Osteoblast (primary cell): ENCODE results near the gene NEK10. TPM values are rescaled to one million over a fixed set of nuclear protein-coding genes. Genes with fewer than 3 reads are reported as not detected.
"Not testable (repeated sequence)": the region's sequence is repeated elsewhere in the genome, so short reads cannot be mapped to it uniquely, and the experiment has no call there.

Source experiments
- DNase-seq: peaks from one replicate; pipeline ENCODE4 v3.0.0; 2011; ENCODE audit warnings: low spot score, mixed read lengths; ENCODE audit not compliant: insufficient read length; ENCODE audit errors: missing footprints
- H2AFZ ChIP-seq: 2 replicates; pipeline ENCODE4 v1.6.0; 2011; ENCODE audit warnings: mild to moderate bottlenecking, low read length
- H3K27ac ChIP-seq: 2 replicates; pipeline ENCODE4 v1.5.1; 2011; ENCODE audit warnings: mild to moderate bottlenecking, low read depth, low read length, moderate library complexity
- H3K27me3 ChIP-seq: 2 replicates; pipeline ENCODE4 v1.6.0; 2012; ENCODE audit warnings: mild to moderate bottlenecking, control low read depth, inconsistent platforms, low read length, moderate library complexity; ENCODE audit not compliant: insufficient read depth
- H3K36me3 ChIP-seq: 2 replicates; pipeline ENCODE4 v1.5.1; 2011; ENCODE audit warnings: mild to moderate bottlenecking, low read length, control low read depth, moderate library complexity; ENCODE audit not compliant: insufficient read depth
- H3K4me1 ChIP-seq: 2 replicates; pipeline ENCODE4 v1.5.1; 2011; ENCODE audit warnings: mild to moderate bottlenecking, low read length, control low read depth, moderate library complexity; ENCODE audit not compliant: insufficient read depth
- H3K4me2 ChIP-seq: 2 replicates; pipeline ENCODE4 v1.6.0; 2011; ENCODE audit warnings: mild to moderate bottlenecking, low read length; ENCODE audit not compliant: insufficient read depth
- H3K4me3 ChIP-seq: fragments of 200-600 bp; sonication (generic); 3 replicates; pipeline ENCODE4 v1.5.1; 2012; ENCODE audit warnings: mild to moderate bottlenecking, low read length, inconsistent platforms; ENCODE audit not compliant: insufficient read depth
- H3K79me2 ChIP-seq: 2 replicates; pipeline ENCODE4 v1.6.0; 2012; ENCODE audit warnings: mild to moderate bottlenecking, low read length, control low read depth, inconsistent platforms; ENCODE audit not compliant: insufficient read depth
- H3K9me3 ChIP-seq: 2 replicates; pipeline ENCODE4 v1.5.1; 2011; ENCODE audit warnings: low read depth, low read length, control low read depth
- H4K20me1 ChIP-seq: 2 replicates; pipeline ENCODE4 v1.6.0; 2012; ENCODE audit warnings: mild to moderate bottlenecking, low read length, control low read depth; ENCODE audit not compliant: insufficient read depth
- total RNA-seq: library from RNA; depleted of rRNA; stranded (reverse); fragments of >200 nt; gene quantifications from 2 replicates; pipeline ENCODE4 v1.2.3, GENCODE V29; 2012
- TF ChIP-seq, protein P1 (sequence below): IDR thresholded peaks from 2 replicates; pipeline ENCODE4 v1.5.1; 2011; ENCODE audit warnings: mild to moderate bottlenecking, low read depth, low read length, moderate library complexity; ENCODE audit errors: extremely low read depth

NEK10 gene
- total RNA-seq, 1 donor: 69.8 TPM

DNA sequence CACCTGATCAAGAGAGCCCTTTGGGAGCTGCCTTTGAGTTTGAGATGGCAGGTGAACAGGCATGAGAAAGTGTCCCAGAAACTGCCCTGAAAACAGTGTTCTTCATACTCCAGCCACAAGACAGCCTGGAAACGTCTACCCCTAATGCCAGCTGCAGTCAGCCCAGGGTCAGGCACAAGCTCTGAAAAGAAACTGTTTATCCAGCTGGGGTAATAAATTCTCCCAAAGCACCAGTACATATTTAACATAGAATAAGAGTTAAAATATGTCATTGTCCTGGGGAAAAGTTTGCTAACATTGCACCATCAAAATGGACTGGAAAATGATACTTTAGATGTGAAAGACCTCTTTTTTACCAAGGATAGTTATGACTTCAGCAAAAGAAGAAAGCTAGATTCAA lies 66.3 kb downstream of the NEK10 start:
- no peaks in the 10 kb centered on the region for H4K20me1 ChIP-seq
- H3K79me2 ChIP-seq: no peaks in the 10 kb centered on the region
- no peaks in the 10 kb centered on the region for H3K27me3 ChIP-seq
- H3K27ac ChIP-seq: no peak overlapping the region
- H2AFZ ChIP-seq: no peak overlapping the region
- no peaks in the 10 kb centered on the region for H3K9me3 ChIP-seq
- DNase-seq: no peak
- TF ChIP-seq, protein P1, sequence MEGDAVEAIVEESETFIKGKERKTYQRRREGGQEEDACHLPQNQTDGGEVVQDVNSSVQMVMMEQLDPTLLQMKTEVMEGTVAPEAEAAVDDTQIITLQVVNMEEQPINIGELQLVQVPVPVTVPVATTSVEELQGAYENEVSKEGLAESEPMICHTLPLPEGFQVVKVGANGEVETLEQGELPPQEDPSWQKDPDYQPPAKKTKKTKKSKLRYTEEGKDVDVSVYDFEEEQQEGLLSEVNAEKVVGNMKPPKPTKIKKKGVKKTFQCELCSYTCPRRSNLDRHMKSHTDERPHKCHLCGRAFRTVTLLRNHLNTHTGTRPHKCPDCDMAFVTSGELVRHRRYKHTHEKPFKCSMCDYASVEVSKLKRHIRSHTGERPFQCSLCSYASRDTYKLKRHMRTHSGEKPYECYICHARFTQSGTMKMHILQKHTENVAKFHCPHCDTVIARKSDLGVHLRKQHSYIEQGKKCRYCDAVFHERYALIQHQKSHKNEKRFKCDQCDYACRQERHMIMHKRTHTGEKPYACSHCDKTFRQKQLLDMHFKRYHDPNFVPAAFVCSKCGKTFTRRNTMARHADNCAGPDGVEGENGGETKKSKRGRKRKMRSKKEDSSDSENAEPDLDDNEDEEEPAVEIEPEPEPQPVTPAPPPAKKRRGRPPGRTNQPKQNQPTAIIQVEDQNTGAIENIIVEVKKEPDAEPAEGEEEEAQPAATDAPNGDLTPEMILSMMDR: no peak
- H3K4me1 ChIP-seq: no peaks in the 10 kb centered on the region
- H3K4me2 ChIP-seq: no peak overlapping the region
- H3K4me3 ChIP-seq: no peak overlapping the region
- H3K36me3 ChIP-seq: peaks cover 35% of the 10 kb centered on the region

DNA sequence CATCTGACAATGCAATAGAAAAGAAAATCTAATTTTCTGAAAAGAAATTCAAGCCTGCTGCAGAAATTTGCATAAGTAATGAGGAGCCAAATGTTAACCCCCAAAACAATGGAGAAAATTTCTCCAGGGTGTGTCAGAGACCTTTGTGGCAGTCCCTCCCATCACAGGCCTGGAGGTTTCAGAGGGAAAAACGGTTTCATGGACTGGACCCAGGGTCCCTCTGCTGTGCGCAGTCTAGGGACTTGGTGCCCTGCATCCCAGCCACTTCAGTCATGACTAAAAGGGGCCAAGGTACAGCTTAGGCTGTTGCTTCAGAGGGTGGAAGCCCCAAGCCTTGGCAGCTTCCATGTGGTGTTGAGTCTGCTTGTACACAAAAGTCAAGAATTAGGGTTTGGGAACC lies 70.2 kb downstream of the NEK10 start:
- DNase-seq, H3K4me3 ChIP-seq, H3K4me2 ChIP-seq, H3K27me3 ChIP-seq, H4K20me1 ChIP-seq, H2AFZ ChIP-seq, H3K4me1 ChIP-seq, H3K27ac ChIP-seq, H3K79me2 ChIP-seq, H3K9me3 ChIP-seq: not testable (repeated sequence)
- peaks cover 28% of the 10 kb centered on the region for H3K36me3 ChIP-seq

DNA sequence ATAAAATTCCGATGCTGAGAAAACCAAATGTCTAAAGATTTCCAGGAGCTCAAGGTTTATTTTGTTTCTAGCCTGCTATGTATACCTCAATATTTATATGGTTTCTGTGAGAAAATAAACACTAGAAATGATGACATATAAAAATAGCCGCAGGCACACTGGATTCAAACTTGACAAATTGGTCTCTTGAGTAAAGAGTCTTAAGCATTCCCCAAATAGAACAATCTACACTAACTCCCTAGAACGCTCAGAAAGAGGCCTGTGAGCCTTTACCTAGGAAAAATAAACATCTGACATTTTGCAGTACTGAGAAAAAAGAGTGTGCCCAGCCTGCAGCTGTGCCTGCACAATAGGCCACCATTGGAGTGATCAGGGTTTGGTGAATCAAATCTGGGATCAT lies 75.2 kb downstream of the NEK10 start:
- Histone ChIP-seq H3K4me2 (no peak overlapping the region), H3K4me1 (peaks cover 7% of the 10 kb centered on the region), H4K20me1 (no peaks in the 10 kb centered on the region), H3K27ac (no peak overlapping the region), H3K9me3 (no peaks in the 10 kb centered on the region), H3K27me3 (no peaks in the 10 kb centered on the region), H3K36me3 (peaks cover 16% of the 10 kb centered on the region), H2AFZ (no peak overlapping the region), H3K79me2 (no peaks in the 10 kb centered on the region), H3K4me3 (no peak overlapping the region)
- TF ChIP-seq, protein P1: no peak
- DNase-seq: no peak

DNA sequence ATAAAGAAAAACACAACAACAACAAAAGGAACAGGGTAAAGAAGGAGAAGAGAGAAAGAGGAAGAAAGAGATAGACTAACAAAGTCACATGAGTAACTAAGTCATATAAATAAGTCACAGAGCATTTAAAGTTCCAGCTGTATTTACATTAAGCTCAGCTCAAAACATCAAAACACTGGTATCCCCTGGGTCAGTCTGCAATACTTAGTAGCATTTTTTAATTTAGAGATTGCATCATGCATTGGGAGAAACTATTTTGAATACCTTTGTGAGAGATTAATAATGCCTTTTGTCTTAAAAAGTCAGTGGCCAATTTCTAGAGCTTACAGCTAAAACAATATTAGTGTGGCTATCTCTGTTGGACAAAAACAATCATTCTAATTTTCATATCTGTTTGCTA lies 78.4 kb downstream of the NEK10 start:
- Histone ChIP-seq H2AFZ (no peak overlapping the region), H3K9me3 (no peaks in the 10 kb centered on the region), H3K4me2 (no peak overlapping the region), H3K27me3 (no peaks in the 10 kb centered on the region), H3K4me3 (no peak overlapping the region), H3K4me1 (peaks cover 7% of the 10 kb centered on the region), H3K27ac (peak overlapping the region; percentile 64), H3K36me3 (peaks cover 17% of the 10 kb centered on the region), H3K79me2 (no peaks in the 10 kb centered on the region), H4K20me1 (no peaks in the 10 kb centered on the region)
- TF ChIP-seq, protein P1: no peak
- DNase-seq: no peak
